Measurements from ENCODE around the gene KRTAP22-1.

KRTAP22-1 gene

DNA sequence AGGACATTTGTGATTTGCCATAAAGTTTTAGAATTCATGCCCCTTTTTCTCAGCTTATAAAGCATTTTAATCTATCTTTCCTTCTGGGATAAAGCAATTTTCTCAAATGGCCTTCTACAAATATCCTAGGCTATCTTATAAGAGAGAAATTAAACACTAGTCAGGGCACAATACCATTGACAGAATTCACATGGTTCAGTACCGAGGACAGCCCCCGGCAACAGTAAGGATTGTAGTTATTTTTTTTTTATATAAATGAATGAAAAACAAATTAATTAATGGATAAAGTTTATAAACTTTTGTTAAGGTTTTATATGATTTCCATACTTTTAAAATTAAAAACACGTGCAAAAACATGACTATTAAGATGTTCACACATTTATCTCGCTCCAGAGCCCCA is 27.2 kb downstream of the KRTAP22-1 start:
- DNase-seq: no peak

DNA sequence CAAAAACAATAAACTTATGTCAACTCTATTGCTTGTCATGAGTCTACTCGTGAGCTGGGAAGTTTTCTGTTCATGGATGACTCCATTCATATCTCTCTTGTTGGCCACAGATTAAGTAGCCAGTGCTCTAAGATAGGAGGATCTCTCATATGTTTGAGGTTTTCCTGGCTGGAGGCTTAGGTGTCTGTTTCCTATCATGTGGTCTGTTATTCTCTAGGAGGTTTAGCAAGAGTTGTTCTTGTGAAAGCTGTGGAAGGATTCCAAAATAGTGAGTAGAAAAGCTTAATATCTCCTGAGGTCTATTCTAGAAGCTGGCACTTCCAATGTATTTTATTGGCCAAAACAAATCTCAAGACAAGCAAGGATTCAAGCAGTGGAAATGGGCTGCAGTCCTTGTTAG is 28.3 kb downstream of the KRTAP22-1 start:
- DNase-seq: no peak

DNA sequence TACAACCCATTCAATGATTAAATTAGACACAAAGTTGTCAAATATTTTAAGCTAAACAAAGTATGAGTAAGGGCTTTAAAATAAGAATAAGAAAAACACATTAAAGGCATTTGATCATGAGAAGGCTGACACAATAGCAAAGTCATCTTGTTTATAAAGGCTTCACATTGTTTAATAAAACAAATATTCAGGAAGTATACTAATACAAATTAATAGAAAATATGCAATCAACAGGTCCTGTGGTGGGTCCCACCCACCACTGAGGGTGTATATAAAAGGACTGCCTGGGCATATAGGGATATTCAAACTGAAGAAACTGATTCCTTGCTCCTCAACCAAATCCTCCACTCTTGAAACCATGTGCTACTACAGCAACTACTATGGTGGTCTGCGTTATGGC is 34.0 kb downstream of the KRTAP22-1 start, which contains the start of gene KRTAP20-2:
TSS of gene KRTAP20-2 (plus strand) at position 301 of the 400 bp plus-strand sequence. CDS start at position 359, 58 bp downstream.
- no peak for DNase-seq

DNA sequence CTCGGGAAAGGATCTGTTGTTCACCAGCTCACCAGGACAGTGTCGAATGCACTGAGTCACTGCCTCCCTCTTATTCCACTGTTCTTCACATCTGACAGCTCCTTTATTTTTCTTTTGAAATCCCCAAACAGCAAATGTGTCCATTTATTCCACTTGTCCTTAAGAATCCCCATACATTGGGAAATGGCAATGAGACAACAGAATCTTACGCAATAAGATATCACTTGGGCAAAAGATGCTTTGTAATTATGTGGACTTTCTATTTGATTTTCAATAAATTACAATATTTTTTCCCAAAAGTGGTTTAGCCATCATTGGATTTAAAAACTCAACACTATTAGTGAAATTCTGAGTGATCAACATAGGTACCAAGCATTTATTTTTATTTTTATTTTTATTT is 37.8 kb downstream of the KRTAP22-1 start:
- DNase-seq: no peak

DNA sequence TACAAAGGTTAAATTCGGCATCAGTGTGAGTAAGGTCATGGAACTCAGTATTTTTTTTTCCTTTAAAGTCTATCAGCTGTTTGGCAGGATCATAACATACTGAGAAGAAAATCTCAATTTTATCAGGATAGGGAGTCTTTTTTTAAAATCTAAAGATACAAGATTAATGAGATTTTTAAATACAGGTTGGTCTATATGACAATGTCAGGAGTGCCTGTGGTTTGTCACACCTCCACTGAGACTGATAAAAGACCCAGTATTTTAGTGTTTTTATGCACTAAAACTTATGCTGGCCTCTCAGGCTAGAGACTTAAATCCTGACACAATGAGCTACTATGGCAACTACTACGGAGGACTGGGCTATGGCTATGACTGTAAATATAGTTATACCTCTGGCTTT is 41.7 kb downstream of the KRTAP22-1 start, which contains the start of gene KRTAP20-3:
TSS of gene KRTAP20-3 (plus strand) at position 301 of the 400 bp plus-strand sequence.
- DNase-seq: no peak

DNA sequence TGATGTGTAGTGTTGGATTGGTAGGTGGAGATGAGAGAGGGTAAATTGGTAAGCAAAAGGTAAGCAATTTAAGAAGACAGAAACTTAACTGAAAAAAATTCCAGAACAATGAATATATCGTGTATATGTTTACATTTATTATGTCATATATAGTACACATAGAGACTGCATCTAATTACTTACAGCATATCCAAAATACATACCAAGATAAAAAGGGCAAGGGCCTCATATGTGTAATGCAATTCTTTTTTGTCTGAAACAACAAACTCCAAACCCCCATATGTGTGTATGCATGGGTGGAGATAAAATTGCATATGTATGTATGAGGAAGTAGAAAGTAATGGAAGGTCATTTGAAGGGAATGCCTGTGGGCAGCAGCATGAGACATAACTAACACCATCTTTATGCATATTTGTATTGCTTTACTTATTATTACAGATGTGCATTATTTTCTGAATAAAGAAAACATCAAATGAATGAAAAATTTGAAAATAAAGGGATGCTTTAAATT is 46.1 kb downstream of the KRTAP22-1 start:
- no peak for DNase-seq

Data from KG1 (cell line).